ENCODE results near the gene CHKB. TPM values are rescaled to one million over a fixed set of nuclear protein-coding genes. Genes with fewer than 3 reads are reported as not detected.
A peak's percentile ranks its signal among the peaks of the same experiment; 100 is the strongest.

Gene CHKB
- total and polyA plus RNA-seq, 10 of the 15 experiments (the other 5 are each of a cell fraction or from before 2014, with no cell fraction given): 10.0 to 93.9 (median 57.0) TPM

DNA sequence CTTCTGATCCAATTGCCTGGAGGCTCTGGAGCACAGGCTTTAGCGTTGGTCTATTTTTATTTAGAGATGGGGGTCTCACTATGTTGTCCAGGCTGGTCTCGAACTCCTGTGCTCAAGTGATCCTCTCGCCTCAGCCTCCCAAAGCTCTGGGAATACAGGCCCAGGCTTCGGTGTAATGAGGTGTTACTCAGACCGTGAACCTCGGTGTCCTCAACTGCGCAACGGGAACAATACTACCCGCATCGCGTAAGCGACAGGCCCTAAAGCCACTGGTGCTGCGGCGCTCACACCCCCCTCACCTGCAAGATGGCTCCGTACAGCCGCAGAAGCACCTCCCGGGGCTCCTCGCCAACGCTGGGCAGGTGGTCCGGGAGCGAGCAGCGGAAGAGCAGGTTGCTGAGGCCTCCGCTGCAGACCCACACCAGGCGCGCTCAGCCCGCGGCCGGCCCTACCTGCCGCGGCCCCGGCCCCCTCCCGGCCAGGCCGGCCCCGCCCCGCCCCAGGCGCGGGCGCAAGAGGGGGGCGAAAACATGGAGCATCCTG, 628 bp downstream of the CHKB start:
- BruUV-seq (replicated peaks): no TSS peak

More for the DNA sequence above, 628 bp downstream of the CHKB start:
- ATAC-seq: peak; percentile 4
- Histone ChIP-seq H3K27me3 (replicated peaks in 1 of 2; ENCODE audit: control insufficient read depth in 2 of 2, insufficient read depth in 2 of 2, low read length in 1 of 2) (no peaks in the 10 kb centered on the region), H3K79me2 (ENCODE audit: control insufficient read depth, insufficient read depth, low read length) (peaks cover 20% of the 10 kb centered on the region), H3K4me3 (peak overlapping the region; percentile 87), H3K36me3 (ENCODE audit: control insufficient read depth in 2 of 2, insufficient read depth in 2 of 2, low read length in 1 of 2) (peaks cover 4 to 6% of the 10 kb centered on the region in 2 experiments; a peak in 3 of 4 replicates), H3K9me3 (replicated peaks; ENCODE audit: control insufficient read depth, insufficient read depth, low read length) (no peaks in the 10 kb centered on the region), H3K27ac (ENCODE audit: control insufficient read depth, insufficient read depth) (peak overlapping the region; percentile 94), H4K20me1 (ENCODE audit: control insufficient read depth, insufficient read depth) (no peaks in the 10 kb centered on the region), H2AFZ (ENCODE audit: control insufficient read depth, low read depth, low read length) (peak overlapping the region; percentile 81), H3K9ac (ENCODE audit: control insufficient read depth, insufficient read depth, low read length) (peak overlapping the region; percentile 82), H3K4me2 (ENCODE audit: control insufficient read depth, insufficient read depth) (peak overlapping the region; percentile 82), H3K4me1 (ENCODE audit: control insufficient read depth, insufficient read depth, low read length) (peaks cover 15% of the 10 kb centered on the region)
- intact Hi-C loops (cut with micrococcal nuclease; ENCODE audit: unreplicated experiment): loop anchor here (5.0 kb wide), 1 partner anchor 55 kb away; the partner anchor contains the start of gene SCO2
- FAIRE-seq: peak; percentile 27
- no peak for TF ChIP-seq ZZZ3 (IDR thresholded peaks at IDR 0.05; ENCODE audit: control insufficient read depth, insufficient read length, low read depth)
- 0 out of 2 replicates have a peak, but pooled peaks have one; percentile 9 for TF ChIP-seq RUNX3 (IDR thresholded peaks at IDR 0.05; ENCODE audit: low read length)
- peak; percentile 33; the same call in 1 of the 2 replicates for TF ChIP-seq YY1 (IDR thresholded peaks at IDR 0.05; ENCODE audit: low read depth, low read length)
- TF ChIP-seq, protein P1, sequence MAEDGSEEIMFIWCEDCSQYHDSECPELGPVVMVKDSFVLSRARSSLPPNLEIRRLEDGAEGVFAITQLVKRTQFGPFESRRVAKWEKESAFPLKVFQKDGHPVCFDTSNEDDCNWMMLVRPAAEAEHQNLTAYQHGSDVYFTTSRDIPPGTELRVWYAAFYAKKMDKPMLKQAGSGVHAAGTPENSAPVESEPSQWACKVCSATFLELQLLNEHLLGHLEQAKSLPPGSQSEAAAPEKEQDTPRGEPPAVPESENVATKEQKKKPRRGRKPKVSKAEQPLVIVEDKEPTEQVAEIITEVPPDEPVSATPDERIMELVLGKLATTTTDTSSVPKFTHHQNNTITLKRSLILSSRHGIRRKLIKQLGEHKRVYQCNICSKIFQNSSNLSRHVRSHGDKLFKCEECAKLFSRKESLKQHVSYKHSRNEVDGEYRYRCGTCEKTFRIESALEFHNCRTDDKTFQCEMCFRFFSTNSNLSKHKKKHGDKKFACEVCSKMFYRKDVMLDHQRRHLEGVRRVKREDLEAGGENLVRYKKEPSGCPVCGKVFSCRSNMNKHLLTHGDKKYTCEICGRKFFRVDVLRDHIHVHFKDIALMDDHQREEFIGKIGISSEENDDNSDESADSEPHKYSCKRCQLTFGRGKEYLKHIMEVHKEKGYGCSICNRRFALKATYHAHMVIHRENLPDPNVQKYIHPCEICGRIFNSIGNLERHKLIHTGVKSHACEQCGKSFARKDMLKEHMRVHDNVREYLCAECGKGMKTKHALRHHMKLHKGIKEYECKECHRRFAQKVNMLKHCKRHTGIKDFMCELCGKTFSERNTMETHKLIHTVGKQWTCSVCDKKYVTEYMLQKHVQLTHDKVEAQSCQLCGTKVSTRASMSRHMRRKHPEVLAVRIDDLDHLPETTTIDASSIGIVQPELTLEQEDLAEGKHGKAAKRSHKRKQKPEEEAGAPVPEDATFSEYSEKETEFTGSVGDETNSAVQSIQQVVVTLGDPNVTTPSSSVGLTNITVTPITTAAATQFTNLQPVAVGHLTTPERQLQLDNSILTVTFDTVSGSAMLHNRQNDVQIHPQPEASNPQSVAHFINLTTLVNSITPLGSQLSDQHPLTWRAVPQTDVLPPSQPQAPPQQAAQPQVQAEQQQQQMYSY (CRISPR knock-in tag; IDR thresholded peaks at IDR 0.05): no peak
- TF ChIP-seq SMAD1 (IDR thresholded peaks at IDR 0.05; ENCODE audit: low read depth, partially characterized antibody): no peak
- TF ChIP-seq SPI1 (IDR thresholded peaks at IDR 0.05; ENCODE audit: borderline replicate concordance, insufficient read depth, low read depth, low read length): no peak
- TF ChIP-seq NR2F1 (conservative IDR thresholded peaks at IDR 0.05): no peak
- TF ChIP-seq DPF2 (IDR thresholded peaks at IDR 0.05): 0 out of 2 replicates have a peak, but pooled peaks have one; percentile 15
- TF ChIP-seq USF1 (IDR thresholded peaks at IDR 0.05; ENCODE audit: borderline replicate concordance, extremely low read length, insufficient read depth, low read depth, low read length): no peak
- TF ChIP-seq SMARCA5 (IDR thresholded peaks at IDR 0.05): no peak
- in situ Hi-C loops (cut with MboI): no loop called here
- ChIA-PET CTCF (interaction anchor here (1.0 to 3.0 kb wide), 3 partner anchors 19 to 277 kb away, joined by 3 to 13 read pairs (median 3); partner anchors contain the start of gene SYCE3), RAD21 (ENCODE audit: unreplicated experiment) (interaction anchor here (1.4 to 2.8 kb wide), 4 partner anchors 13 to 56 kb away, joined by 3 to 16 read pairs (median 5); partner anchors contain the start of gene SCO2), SMC1A (ENCODE audit: uncharacterized antibody, unreplicated experiment) (interaction anchor here (0.9 to 2.5 kb wide), 3 partner anchors 39 to 57 kb away, joined by 3 to 8 read pairs (median 4); partner anchors contain the start of gene SCO2), POLR2A (interaction anchor here (0.5 to 2.6 kb wide), 12 partner anchors 12 to 74 kb away, joined by 3 to 7 read pairs (median 3); partner anchors contain the start of genes ARSA, LMF2, NCAPH2 and SCO2)
- 2% methylated on average over 22 of the region's 39 CpGs for WGBS (ENCODE audit: insufficient coverage, insufficient replicate concordance, low lambda C conversion rate, missing lambda C conversion rate)
- DNase-seq (ENCODE audit: low read depth, low spot score): no peak

All from GM12878 (cell line).